Activated naive CD8-positive, alpha-beta T cell treated with anti-CD3 and anti-CD28 coated beads, Interleukin-2, amount 50 U/mL, for 24 hours (primary cell): ENCODE measurements around the gene SH3GLB2.
A peak's percentile ranks its signal among the peaks of the same experiment; 100 is the strongest.
"Not testable (repeated sequence)": the region's sequence is repeated elsewhere in the genome, so short reads cannot be mapped to it uniquely, and the experiment has no call there.

Source experiments
- ATAC-seq: fragments of 150-1000 bp; cut with Tn5 transposase; one replicate; pipeline ENCODE4 v1.10.0; 2021
- DNase-seq: peaks from one replicate; pipeline ENCODE4 v3.0.0; 2021
- H3K27ac Mint-ChIP-seq: one replicate; pipeline ENCODE4 v1.8.0; 2021; ENCODE audit warnings: mild to moderate bottlenecking, mixed read lengths
- H3K27me3 Mint-ChIP-seq: one replicate; pipeline ENCODE4 v1.8.0; 2021; ENCODE audit warnings: mixed read lengths
- H3K36me3 Mint-ChIP-seq: one replicate; pipeline ENCODE4 v1.8.0; 2021; ENCODE audit warnings: low read depth, mixed read lengths
- H3K4me1 Mint-ChIP-seq: one replicate; pipeline ENCODE4 v1.8.0; 2021; ENCODE audit warnings: mixed read lengths
- H3K4me3 Mint-ChIP-seq: one replicate; pipeline ENCODE4 v1.8.0; 2021; ENCODE audit warnings: mild to moderate bottlenecking, moderate library complexity, mixed read lengths
- H3K9me3 Mint-ChIP-seq: one replicate; pipeline ENCODE4 v1.8.0; 2021; ENCODE audit warnings: mixed read lengths

The SH3GLB2 gene

GRCh38 chr9:129035838-129036237 is 7.7 kb upstream of the SH3GLB2 start:
- H3K27ac Mint-ChIP-seq, result peak overlapping the region; percentile 78
- not testable (repeated sequence) for ATAC-seq, H3K36me3 Mint-ChIP-seq, H3K9me3 Mint-ChIP-seq, H3K27me3 Mint-ChIP-seq, DNase-seq
- peaks cover 27% of the 10 kb centered on the region for H3K4me1 Mint-ChIP-seq
- peak overlapping the region; percentile 91 for H3K4me3 Mint-ChIP-seq

DNA sequence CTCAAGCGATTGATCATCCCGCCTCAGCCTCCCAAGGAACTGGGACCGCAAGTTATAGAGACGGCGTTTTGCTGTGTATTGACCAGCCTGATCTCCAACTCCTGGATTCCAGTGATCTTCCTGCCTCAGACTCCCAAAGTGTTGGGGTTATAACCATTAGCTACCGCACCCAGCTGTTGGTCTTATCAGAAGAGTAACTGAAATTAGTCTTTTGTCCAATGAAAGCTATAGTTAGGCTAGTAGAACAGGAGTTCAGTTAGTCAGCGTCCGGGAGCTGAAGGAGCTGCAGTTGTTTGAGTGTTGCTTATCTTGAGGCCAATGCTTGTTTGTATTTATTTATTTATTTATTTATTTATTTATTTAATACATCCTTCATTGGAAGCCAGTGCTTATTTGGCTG is 5.1 kb upstream of the SH3GLB2 start:
- H3K27ac Mint-ChIP-seq, result no peak overlapping the region

GRCh38 chr9:129032541-129033159 is 4.5 kb upstream of the SH3GLB2 start:
- H3K4me1 Mint-ChIP-seq, result peaks cover 25% of the 10 kb centered on the region
- no peaks in the 10 kb centered on the region for H3K27me3 Mint-ChIP-seq
- DNase-seq, result no peak
- no peak overlapping the region for H3K27ac Mint-ChIP-seq
- H3K4me3 Mint-ChIP-seq, result no peak overlapping the region
- ATAC-seq, result no peak
- no peaks in the 10 kb centered on the region for H3K36me3 Mint-ChIP-seq
- H3K9me3 Mint-ChIP-seq, result no peaks in the 10 kb centered on the region

More for the DNA sequence above, 5.1 kb upstream of the SH3GLB2 start:
- no peak for DNase-seq
- no peaks in the 10 kb centered on the region for H3K27me3 Mint-ChIP-seq
- H3K36me3 Mint-ChIP-seq, result no peaks in the 10 kb centered on the region
- peaks cover 30% of the 10 kb centered on the region for H3K4me1 Mint-ChIP-seq
- ATAC-seq, result no peak
- H3K4me3 Mint-ChIP-seq, result no peak overlapping the region
- H3K9me3 Mint-ChIP-seq, result no peaks in the 10 kb centered on the region

GRCh38 chr9:129031514-129031913 is 3.4 kb upstream of the SH3GLB2 start:
- DNase-seq (no peak), ATAC-seq (no peak)
- Mint-ChIP-seq H3K27me3 (no peaks in the 10 kb centered on the region), H3K9me3 (no peaks in the 10 kb centered on the region), H3K27ac (no peak overlapping the region), H3K4me3 (no peak overlapping the region), H3K36me3 (no peaks in the 10 kb centered on the region), H3K4me1 (peaks cover 21% of the 10 kb centered on the region)

DNA sequence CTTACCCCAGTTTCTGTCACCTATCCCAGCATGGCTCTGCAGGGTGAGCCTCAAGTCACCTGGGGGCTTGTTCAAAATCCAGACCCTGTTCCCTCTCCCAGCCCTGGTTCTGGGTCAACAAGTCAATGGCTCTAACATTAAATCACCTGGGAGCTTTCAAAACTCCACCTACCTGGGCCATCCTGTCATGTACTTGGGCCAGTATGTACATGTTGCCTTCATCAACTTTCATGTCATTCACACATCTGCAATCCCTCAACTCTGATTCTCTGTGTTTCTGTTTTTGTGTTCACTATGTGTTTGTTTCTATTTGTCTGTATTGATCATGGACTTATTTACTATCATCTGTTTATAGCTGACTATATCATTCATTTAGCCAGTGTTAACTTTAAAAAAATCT is 2.1 kb upstream of the SH3GLB2 start:
- no peak for DNase-seq
- no peak for ATAC-seq
- peaks cover 24% of the 10 kb centered on the region for H3K4me1 Mint-ChIP-seq
- peak overlapping the region; percentile 2 for H3K27ac Mint-ChIP-seq
- no peak overlapping the region for H3K4me3 Mint-ChIP-seq
- H3K36me3 Mint-ChIP-seq, result no peaks in the 10 kb centered on the region
- H3K9me3 Mint-ChIP-seq, result no peaks in the 10 kb centered on the region
- H3K27me3 Mint-ChIP-seq, result no peaks in the 10 kb centered on the region

DNA sequence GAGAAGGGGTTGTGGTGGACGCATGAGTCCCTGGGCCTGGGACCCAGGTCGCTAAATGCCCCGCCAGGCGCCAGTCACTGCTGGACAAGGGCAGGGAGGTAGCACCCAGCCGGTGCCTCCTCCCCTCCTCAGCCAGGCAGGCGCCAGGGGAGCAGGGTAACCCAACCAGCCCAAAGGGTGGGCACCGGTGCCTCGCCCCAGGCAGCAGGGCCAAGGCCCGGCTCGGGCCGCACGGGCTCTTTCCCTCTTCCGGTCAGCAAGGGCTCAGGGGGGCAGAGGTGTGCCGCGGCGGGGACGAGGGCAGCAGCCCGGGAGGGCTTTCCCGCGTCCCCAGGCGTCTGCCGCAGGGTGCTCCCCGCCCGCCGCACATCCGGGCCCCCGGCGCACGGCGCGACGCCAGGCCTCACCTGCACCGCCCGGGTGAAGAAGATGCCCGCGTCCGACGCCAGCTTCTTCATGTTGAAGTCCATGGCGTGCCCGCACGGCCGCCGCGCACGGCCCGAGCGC is 393 bp downstream of the SH3GLB2 start:
- ATAC-seq (peak; percentile 73), DNase-seq (no peak)
- H3K4me1 Mint-ChIP-seq, result peaks cover 27% of the 10 kb centered on the region
- no peaks in the 10 kb centered on the region for H3K9me3 Mint-ChIP-seq
- no peaks in the 10 kb centered on the region for H3K27me3 Mint-ChIP-seq
- H3K27ac Mint-ChIP-seq, result peak overlapping the region; percentile 74
- peak overlapping the region; percentile 86 for H3K4me3 Mint-ChIP-seq
- no peaks in the 10 kb centered on the region for H3K36me3 Mint-ChIP-seq

DNA sequence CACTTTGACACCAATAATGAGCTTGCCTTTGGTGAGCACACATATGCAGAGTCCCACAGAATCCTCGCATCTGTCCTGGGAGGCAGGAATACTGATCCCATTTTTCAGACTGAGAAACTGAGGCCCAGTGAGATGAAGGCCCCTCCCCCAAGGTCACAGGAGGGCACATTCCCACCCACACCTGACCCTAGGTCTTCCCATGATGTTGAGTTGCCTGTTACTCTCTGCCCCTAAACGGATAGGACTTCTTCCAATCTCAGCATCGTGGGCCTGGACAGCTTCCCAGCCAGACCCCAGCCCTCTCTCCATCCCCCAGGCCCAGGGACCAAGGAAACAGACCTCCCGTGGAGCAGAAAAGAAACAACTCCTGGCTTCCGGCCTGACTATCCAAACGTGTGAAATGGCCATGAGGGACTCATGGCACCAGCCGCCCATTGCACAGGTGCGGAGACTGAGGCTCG is 877 bp downstream of the SH3GLB2 start:
- Mint-ChIP-seq H3K27me3 (no peaks in the 10 kb centered on the region), H3K4me1 (peaks cover 29% of the 10 kb centered on the region), H3K4me3 (peak overlapping the region; percentile 86), H3K36me3 (no peaks in the 10 kb centered on the region), H3K27ac (peak overlapping the region; percentile 74), H3K9me3 (no peaks in the 10 kb centered on the region)
- ATAC-seq, result no peak
- no peak for DNase-seq

GRCh38 chr9:129026442-129027223 is 1.5 kb downstream of the SH3GLB2 start:
- ATAC-seq, result no peak
- H3K4me1 Mint-ChIP-seq, result peaks cover 29% of the 10 kb centered on the region
- no peaks in the 10 kb centered on the region for H3K27me3 Mint-ChIP-seq
- H3K9me3 Mint-ChIP-seq, result no peaks in the 10 kb centered on the region
- peak overlapping the region; percentile 86 for H3K4me3 Mint-ChIP-seq
- no peak overlapping the region for H3K27ac Mint-ChIP-seq
- H3K36me3 Mint-ChIP-seq, result no peaks in the 10 kb centered on the region
- no peak for DNase-seq

GRCh38 chr9:129023908-129024233 is 4.3 kb downstream of the SH3GLB2 start:
- H3K27me3 Mint-ChIP-seq, result no peaks in the 10 kb centered on the region
- H3K27ac Mint-ChIP-seq, result no peak overlapping the region
- no peaks in the 10 kb centered on the region for H3K9me3 Mint-ChIP-seq
- H3K4me1 Mint-ChIP-seq, result peaks cover 27% of the 10 kb centered on the region
- ATAC-seq (no peak), DNase-seq (no peak)
- no peaks in the 10 kb centered on the region for H3K36me3 Mint-ChIP-seq
- no peak overlapping the region for H3K4me3 Mint-ChIP-seq

GRCh38 chr9:129023036-129023907 is 4.9 kb downstream of the SH3GLB2 start:
- no peaks in the 10 kb centered on the region for H3K9me3 Mint-ChIP-seq
- DNase-seq, result no peak
- H3K27ac Mint-ChIP-seq, result peak overlapping the region; percentile 23
- no peaks in the 10 kb centered on the region for H3K36me3 Mint-ChIP-seq
- H3K27me3 Mint-ChIP-seq, result no peaks in the 10 kb centered on the region
- H3K4me3 Mint-ChIP-seq, result no peak overlapping the region
- H3K4me1 Mint-ChIP-seq, result peaks cover 25% of the 10 kb centered on the region
- no peak for ATAC-seq

GRCh38 chr9:129022037-129022436 is 6.1 kb downstream of the SH3GLB2 start:
- H3K27ac Mint-ChIP-seq, result no peak overlapping the region
- H3K4me3 Mint-ChIP-seq, result no peak overlapping the region

GRCh38 chr9:129021091-129021490 is 7.0 kb downstream of the SH3GLB2 start:
- Mint-ChIP-seq H3K27ac (no peak overlapping the region), H3K27me3 (no peaks in the 10 kb centered on the region), H3K9me3 (no peaks in the 10 kb centered on the region), H3K4me3 (no peak overlapping the region), H3K4me1 (peaks cover 15% of the 10 kb centered on the region), H3K36me3 (peaks cover 3% of the 10 kb centered on the region)
- DNase-seq, result no peak
- ATAC-seq, result no peak

More at GRCh38 chr9:129022037-129022436, 6.1 kb downstream of the SH3GLB2 start:
- Mint-ChIP-seq H3K4me1 (peaks cover 20% of the 10 kb centered on the region), H3K9me3 (no peaks in the 10 kb centered on the region), H3K27me3 (no peaks in the 10 kb centered on the region), H3K36me3 (peaks cover 3% of the 10 kb centered on the region)
- ATAC-seq (no peak), DNase-seq (no peak)

DNA sequence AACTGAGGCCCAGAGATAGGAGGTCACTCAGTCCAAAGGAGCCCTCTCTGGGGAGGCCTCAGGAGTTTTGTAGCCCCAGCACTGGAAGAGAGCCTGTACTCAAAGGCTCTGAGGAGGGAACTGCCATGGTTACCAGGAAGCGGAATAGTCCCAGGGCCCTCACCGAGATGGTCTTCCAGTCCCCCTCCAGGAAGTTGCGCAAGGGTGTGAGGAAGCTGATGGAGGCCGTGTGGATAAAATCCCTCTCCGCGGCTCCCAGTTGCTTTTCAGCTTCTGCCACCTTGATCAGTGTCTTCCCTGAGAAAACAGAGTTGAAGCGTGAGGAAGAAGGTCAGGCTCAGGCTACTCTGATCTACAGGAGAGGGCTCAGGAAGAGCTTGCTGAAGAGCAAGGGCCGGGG is 13.5 kb downstream of the SH3GLB2 start:
- Mint-ChIP-seq H3K36me3 (peaks cover 3% of the 10 kb centered on the region), H3K27ac (no peak overlapping the region), H3K4me1 (no peaks in the 10 kb centered on the region), H3K4me3 (no peak overlapping the region), H3K27me3 (no peaks in the 10 kb centered on the region), H3K9me3 (no peaks in the 10 kb centered on the region)
- no peak for ATAC-seq
- DNase-seq, result no peak

GRCh38 chr9:129014124-129014523 is 14.0 kb downstream of the SH3GLB2 start:
- no peaks in the 10 kb centered on the region for H3K4me1 Mint-ChIP-seq
- H3K27me3 Mint-ChIP-seq, result no peaks in the 10 kb centered on the region
- no peak for DNase-seq
- ATAC-seq, result no peak
- no peak overlapping the region for H3K4me3 Mint-ChIP-seq
- peaks cover 3% of the 10 kb centered on the region for H3K36me3 Mint-ChIP-seq
- H3K9me3 Mint-ChIP-seq, result no peaks in the 10 kb centered on the region
- H3K27ac Mint-ChIP-seq, result no peak overlapping the region
